GM04504 (cell line): Measurements from ENCODE around the gene MCTP1.

Experiments
- DNase-seq: peaks from one replicate; pipeline ENCODE4 v3.0.0-alpha.2; 2012; ENCODE audit warnings: low read depth

Gene MCTP1

DNA sequence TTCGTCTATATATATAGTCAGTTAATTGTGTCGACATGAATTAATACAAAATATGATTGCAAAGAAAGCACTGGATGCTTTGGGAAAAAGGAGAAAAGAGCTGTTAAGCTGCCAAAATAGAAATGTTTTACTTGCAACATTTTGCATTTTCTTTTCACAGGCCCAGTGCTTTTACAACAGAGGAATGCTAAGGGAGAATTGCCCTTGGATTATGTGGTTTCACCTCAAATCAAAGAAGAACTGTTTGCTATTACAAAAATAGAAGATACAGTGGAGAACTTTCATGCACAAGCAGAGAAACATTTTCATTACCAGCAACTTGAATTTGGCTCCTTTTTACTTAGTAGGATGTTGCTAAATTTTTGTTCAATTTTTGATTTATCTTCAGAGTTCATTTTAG, 590.2 kb downstream of the MCTP1 start:
- DNase-seq, result no peak

- DNase-seq, result no peak
These were observed 591.0 kb downstream of the MCTP1 start for GRCh38 chr5:94693845-94694370.

DNA sequence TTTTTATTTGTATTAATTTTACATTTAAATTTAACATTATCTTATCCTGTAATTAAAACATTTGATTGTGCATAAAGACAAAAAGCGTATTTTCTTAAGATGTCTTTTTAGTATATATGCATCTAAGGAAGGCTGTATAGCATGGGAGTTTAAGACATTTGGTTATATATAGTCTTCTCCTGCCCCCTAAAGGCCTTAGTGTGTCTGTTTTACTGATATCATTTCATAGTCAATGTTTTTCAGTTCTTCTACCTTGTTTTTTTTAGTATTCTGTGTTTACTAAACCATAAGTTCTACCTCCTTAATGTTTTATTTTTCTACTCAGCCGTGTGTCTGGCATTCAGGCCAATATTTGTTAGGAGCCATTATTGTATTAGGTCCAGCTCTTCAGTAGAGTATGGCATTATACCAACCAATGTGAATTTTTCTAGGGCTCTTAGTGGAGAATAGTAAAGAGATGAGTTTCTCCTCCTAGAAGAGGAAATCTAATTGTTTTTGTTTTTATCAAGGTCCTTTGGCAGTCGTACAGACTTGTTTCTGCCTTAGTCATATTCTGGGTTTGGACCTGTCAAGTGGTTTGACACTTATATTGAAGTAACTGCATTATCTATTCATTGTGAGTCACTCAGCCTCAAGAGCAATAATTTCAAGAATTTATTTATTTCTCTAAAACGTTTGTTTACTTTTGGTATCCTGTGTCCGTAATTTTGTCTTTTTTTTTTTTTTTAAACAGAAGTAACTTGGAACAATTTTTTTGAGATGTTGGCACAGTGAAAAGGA, 591.7 kb downstream of the MCTP1 start:
- DNase-seq, result peak; percentile 91

DNA sequence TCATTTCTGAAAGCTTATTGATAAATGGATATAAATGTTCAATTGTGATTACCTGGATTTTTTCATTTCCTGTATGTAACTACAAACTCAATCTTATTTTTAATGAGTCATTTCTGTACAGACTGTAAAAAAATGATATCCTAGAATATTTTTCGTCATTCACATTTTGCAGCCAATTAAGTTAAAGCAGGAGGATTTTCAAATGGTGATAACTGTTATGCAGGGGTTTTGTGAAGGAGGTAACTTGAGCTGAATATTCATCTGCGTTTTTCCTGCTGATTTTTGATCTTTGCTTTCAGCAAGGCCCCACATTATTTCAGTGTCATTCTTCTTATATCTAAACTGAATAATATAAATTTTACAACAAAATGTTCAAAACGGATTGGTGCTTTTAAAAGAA, 592.3 kb downstream of the MCTP1 start:
- DNase-seq, result no peak

GRCh38 chr5:94691949-94692348, 592.9 kb downstream of the MCTP1 start:
- DNase-seq, result peak; percentile 23

- DNase-seq, result no peak
These were observed 593.6 kb downstream of the MCTP1 start for GRCh38 chr5:94691291-94691690.

DNA sequence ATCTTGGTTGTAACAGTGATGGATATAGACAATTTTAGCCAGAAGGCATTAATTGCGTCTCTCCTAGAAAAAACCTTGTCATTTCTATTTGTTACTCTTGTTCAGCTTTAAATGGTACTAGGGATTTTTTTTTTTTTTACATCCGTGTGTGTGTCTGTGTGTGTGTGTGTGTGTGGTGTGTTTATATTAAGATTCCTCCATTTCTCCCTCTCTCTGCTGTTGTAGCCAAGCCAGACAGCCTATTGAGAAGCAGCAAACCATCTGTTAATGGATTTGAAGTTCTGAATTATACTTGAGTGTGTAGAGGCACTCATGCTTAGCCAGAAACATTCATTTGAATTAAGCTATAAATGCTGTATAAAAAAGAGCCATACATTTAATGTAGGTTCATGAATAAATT, 594.1 kb downstream of the MCTP1 start:
- no peak for DNase-seq

DNA sequence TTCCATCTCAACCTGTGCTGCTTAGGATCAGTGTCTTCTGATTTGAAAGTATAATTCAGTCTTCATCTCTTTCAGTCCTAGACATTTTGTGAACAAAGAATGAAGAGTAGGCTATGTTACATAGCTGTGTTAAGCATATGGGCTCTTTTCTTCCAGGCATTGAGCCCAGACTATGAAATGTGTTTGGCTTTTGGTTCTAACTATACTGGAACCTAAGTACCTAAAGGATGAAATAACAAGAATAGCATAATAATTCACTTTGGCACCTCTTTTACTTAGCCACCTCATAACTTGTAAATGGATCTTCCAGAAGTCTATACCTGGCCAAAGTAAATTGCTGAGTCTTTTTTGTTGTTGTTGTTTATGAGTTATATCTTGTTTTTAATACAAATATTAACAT, 595.0 kb downstream of the MCTP1 start:
- no peak for DNase-seq

DNA sequence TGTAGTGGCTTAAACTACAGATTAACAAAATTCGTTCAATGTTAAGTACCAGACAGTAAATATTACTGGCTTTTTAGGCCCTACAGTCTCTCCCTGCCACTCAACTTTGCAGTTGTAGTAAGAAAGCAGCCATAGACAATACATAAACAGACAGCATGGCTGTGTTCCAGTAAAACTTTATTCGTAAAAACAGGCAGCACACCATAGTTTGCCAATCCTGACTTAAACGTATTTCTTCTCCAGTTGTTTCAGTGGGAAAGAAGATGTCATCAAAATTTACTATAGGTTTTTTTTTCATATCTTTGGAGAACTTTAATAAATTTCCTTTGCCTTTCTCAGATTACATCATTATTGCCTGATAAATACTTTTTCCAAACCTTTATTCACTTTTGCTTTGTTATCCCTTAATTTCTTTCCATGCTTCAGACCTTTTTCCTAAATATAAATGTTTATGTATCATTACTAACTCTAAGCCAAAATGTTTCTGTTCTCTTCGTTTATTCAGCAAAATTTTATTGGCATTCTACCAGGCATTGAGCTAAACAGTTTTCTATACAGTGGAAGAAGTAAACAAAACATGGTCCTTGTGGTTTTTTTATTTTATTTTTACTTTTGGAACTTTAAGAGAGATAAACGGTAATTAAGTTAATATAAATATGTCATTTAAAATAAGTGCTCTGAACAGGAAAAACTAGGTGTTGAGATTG, 601.9 kb downstream of the MCTP1 start:
- no peak for DNase-seq

GRCh38 chr5:94675965-94676618, 608.8 kb downstream of the MCTP1 start:
- DNase-seq, result no peak

GRCh38 chr5:94674490-94675382, 610.2 kb downstream of the MCTP1 start:
- no peak for DNase-seq

DNA sequence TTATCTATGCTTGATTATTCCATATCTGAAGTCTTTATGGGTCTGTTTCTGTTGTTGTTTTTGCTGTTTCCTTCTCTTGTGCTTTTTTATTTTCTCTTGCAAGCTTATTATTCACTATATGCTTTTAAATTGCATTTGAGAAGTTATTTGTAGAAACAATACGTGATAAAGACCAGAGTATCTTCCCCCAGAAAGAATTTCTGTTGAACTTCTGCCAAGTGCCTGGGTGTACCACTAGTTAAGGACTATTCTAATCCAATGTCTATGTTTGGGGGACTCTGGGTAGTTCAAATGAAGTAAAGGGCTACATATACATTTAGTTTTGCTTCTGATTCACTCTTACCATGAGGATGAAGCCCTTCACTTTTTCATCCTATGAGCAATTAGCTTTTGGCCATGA, 612.1 kb downstream of the MCTP1 start:
- no peak for DNase-seq

GRCh38 chr5:94670726-94671125, 614.2 kb downstream of the MCTP1 start:
- DNase-seq, result no peak

DNA sequence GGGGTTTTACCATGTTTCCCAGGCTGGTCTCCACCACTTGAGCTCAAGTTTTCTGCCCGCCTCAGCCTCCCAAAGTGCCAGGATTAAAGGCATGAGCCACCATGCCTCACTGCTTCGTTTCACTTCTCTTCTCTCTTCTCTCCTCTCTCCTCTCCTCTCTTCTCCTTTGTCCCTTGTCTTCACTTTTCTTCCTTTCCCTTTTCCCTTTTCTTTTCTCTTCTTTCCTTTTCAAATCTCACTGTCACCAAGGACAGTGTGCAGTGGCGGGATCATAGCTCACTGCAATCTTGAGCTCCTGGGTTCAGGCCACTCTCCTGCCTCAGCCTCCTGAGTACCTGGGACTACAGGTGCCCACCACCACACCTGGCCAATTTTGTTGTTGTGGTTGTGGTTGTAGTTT, 617.0 kb downstream of the MCTP1 start:
- no peak for DNase-seq

DNA sequence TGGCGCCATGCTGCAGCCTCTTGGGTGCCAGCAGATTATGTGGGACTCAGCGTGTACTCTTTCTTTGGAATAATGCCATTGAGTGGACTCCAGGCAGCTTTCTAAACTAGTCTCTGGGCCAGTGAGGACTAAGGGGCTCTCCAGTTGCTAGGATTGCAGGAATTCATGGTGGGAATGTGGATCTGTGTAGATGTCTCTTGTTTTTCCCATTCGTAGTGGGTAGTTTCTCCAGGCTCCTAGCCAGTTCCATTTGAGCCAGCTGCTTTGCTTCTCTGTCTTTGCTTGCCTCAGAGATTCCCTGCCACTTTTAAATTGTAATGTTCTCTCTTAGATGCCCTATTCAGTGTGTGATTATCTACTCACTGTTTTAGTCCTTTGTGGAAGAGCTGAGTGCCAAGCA, 623.8 kb downstream of the MCTP1 start:
- no peak for DNase-seq

DNA sequence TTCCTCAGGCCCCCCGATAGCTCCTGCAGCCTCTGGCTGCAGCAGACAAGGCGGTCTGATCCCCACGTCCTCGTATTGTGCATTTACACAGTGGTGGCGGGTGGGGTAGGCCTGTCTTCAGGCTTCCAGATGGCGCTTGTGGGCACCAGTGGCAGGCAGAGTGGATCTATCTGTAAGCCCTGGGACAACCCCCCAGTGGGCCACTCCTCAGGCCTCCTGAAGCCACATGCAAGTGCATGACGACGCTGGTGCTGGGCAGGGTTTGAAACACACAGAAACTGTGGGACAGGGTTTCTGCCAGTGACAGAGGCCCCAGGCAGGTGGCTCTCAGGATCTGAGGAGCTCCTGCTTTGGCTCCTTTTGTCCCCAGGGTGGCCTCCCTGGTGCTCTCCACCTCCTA, 624.4 kb downstream of the MCTP1 start:
- DNase-seq, result no peak

DNA sequence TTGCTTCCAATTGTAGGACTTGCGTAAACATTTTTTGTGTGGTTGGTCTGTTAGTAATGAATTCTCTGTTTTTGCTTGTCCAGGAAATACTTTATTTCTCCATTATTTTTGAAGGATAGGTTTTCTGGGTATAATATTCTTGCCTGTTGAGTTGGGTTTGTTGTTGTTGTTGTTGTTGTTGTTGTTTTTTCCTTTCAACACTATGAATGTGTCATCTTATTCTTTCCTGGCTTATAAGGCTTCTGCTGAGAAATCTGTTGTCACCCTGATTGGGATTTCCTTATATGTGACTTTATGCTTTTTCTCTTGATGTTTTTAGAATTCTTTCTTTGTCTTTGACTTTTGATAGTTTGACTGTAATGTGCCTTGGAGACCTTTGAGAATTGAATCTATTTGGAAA, 626.6 kb downstream of the MCTP1 start:
- no peak for DNase-seq
